HepG2 (cell line): ENCODE results near the gene TBC1D22A. TPM values are rescaled to one million over a fixed set of nuclear protein-coding genes. Genes with fewer than 3 reads are reported as not detected.
A peak's percentile ranks its signal among the peaks of the same experiment; 100 is the strongest.

Experiments used
- CCDC6 ChIP-seq: sonication (generic); formaldehyde crosslinking; IDR thresholded peaks from 2 replicates; pipeline ENCODE4 v1.8.1; 2022; ENCODE audit warnings: mild to moderate bottlenecking, missing genetic modification reagents, moderate library complexity
- HIVEP1 ChIP-seq: sonication (generic); formaldehyde crosslinking; IDR thresholded peaks from 2 replicates; pipeline ENCODE4 v1.4.0; 2020; ENCODE audit warnings: mild to moderate bottlenecking, missing genetic modification reagents
- KDM5B ChIP-seq: sonication (generic); formaldehyde crosslinking; IDR thresholded peaks from 2 replicates; pipeline ENCODE4 v1.4.0; 2020; ENCODE audit warnings: missing genetic modification reagents, mild to moderate bottlenecking, borderline replicate concordance
- MAF1 ChIP-seq: sonication (generic); formaldehyde crosslinking; IDR thresholded peaks from 2 replicates; pipeline ENCODE4 v1.5.0; 2020; ENCODE audit warnings: missing genetic modification reagents, borderline replicate concordance
- NFE2L2 ChIP-seq: fragments of 150-350 bp; IDR thresholded peaks from 2 replicates; pipeline ENCODE4 v1.6.1; 2014; ENCODE audit warnings: low read length
- NR2F2 ChIP-seq: IDR thresholded peaks from 2 replicates; pipeline ENCODE4 v1.6.1; 2012; ENCODE audit warnings: low read depth, inconsistent platforms, borderline replicate concordance
- RAD51 ChIP-seq: fragments of 450-650 bp; IDR thresholded peaks from 2 replicates; pipeline ENCODE4 v1.6.1; 2016; ENCODE audit warnings: borderline replicate concordance
- SSRP1 ChIP-seq: IDR thresholded peaks from 2 replicates; pipeline ENCODE4 v1.6.1; 2016; ENCODE audit warnings: control low read depth
- THYN1 ChIP-seq: sonication (generic); formaldehyde crosslinking; IDR thresholded peaks from 2 replicates; pipeline ENCODE4 v1.8.1; 2023; ENCODE audit warnings: low read depth, mild to moderate bottlenecking, moderate library complexity, missing genetic modification reagents, borderline replicate concordance
- TSC22D2 ChIP-seq: sonication (generic); formaldehyde crosslinking; IDR thresholded peaks from 2 replicates; pipeline ENCODE4 v1.5.1; 2020; ENCODE audit warnings: missing genetic modification reagents, mild to moderate bottlenecking, borderline replicate concordance
- XRCC5 ChIP-seq: fragments of 200-400 bp; formaldehyde crosslinking; optimal IDR thresholded peaks from 2 replicates; pipeline ENCODE3; 2017; ENCODE audit warnings: mild to moderate bottlenecking, low read length
- ZFY ChIP-seq: sonication (generic); formaldehyde crosslinking; IDR thresholded peaks from 2 replicates; pipeline ENCODE4 v1.4.0; 2020; ENCODE audit warnings: missing genetic modification reagents
- ZZZ3 ChIP-seq: sonication (generic); formaldehyde crosslinking; IDR thresholded peaks from 2 replicates; pipeline ENCODE4 v1.4.0; 2020; ENCODE audit warnings: missing genetic modification reagents, mild to moderate bottlenecking, borderline replicate concordance
- polyA plus RNA-seq, 8 experiments: library from polyadenylated mRNA; depleted of rRNA in 3 of 8; stranded (reverse) in 7 of 8; unstranded in 1 of 8; fragments of >200 nt; fragmentation: Illumina TruSeq in 4 of 8; extraction: Trizol in 4 of 8; gene quantifications; 2 replicates each; pipeline versions ENCODE4 v1.2.1 to v1.2.3, GENCODE V29; 2011 to 2016; ENCODE audit warnings: low read depth in 4 of 8, missing spikeins in 1 of 8, mixed read lengths in 1 of 8; ENCODE audit not compliant: insufficient read depth in 1 of 8
- total RNA-seq, 5 experiments: library from RNA; depleted of rRNA; stranded (reverse); fragments of >200 nt; fragmentation: Illumina TruSeq; extraction: Trizol; gene quantifications; 2 replicates each; pipeline ENCODE4 v1.2.3, GENCODE V29; 2016; ENCODE audit warnings: low read depth in 1 of 5
- TF ChIP-seq, protein P1 (sequence below): sonication (generic); formaldehyde crosslinking; IDR thresholded peaks from 2 replicates; pipeline ENCODE4 v1.4.0; 2020; ENCODE audit warnings: missing genetic modification reagents
- TF ChIP-seq, protein P2 (sequence below): sonication (generic); formaldehyde crosslinking; IDR thresholded peaks from 2 replicates; pipeline ENCODE4 v1.8.0; 2022; ENCODE audit warnings: low read depth, missing genetic modification reagents
- TF ChIP-seq, protein P3 (sequence below): sonication (generic); formaldehyde crosslinking; IDR thresholded peaks from 2 replicates; pipeline ENCODE4 v1.5.1; 2020; ENCODE audit warnings: mild to moderate bottlenecking, missing genetic modification reagents, borderline replicate concordance
- TF ChIP-seq, protein P4 (sequence below): sonication (generic); formaldehyde crosslinking; IDR thresholded peaks from 2 replicates; pipeline ENCODE4 v1.4.0; 2020; ENCODE audit warnings: mild to moderate bottlenecking, missing genetic modification reagents, borderline replicate concordance
- TF ChIP-seq, protein P5 (sequence below): IDR thresholded peaks from 2 replicates; pipeline ENCODE4 v1.6.1; 2016; ENCODE audit warnings: control low read depth

Gene TBC1D22A
- total and polyA plus RNA-seq, 2 of the 13 experiments (the other 11 are each of a cell fraction or from before 2014, with no cell fraction given), result 17.3 to 18.0 TPM

DNA sequence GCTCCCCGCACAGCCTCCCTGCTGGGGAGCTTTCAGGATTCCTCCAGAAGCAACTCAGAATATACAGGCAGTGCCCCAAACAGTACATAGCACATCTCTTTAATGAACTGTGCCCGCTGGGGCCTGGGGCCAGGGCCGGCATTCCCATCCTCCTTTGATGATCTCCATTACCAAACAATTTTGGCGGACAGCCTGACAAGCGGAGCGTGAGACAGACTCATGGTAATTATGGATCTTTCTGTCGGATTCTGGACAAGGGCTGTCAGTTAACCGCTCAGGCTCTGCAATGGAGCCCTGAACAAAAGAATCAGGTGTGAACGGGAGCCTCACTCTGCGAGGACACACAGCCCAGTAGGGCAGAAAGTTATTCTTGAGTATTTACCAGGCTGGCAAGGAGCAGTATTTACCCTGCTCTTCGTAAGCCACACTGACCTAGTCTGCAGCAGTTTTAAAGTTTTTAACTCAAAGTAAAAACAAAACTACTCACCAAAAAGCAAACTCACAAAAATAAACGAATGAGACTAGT lies 174.0 kb downstream of the TBC1D22A start (continued):
- TF ChIP-seq XRCC5, result no peak
- no peak for TF ChIP-seq CCDC6 (CRISPR knock-in tag)
- TF ChIP-seq TSC22D2 (CRISPR knock-in tag), result no peak
- no peak for TF ChIP-seq NFE2L2
- no peak for TF ChIP-seq SSRP1
- peak; percentile 43; the same call in 1 of the 2 replicates for TF ChIP-seq NR2F2
- TF ChIP-seq, protein P1, sequence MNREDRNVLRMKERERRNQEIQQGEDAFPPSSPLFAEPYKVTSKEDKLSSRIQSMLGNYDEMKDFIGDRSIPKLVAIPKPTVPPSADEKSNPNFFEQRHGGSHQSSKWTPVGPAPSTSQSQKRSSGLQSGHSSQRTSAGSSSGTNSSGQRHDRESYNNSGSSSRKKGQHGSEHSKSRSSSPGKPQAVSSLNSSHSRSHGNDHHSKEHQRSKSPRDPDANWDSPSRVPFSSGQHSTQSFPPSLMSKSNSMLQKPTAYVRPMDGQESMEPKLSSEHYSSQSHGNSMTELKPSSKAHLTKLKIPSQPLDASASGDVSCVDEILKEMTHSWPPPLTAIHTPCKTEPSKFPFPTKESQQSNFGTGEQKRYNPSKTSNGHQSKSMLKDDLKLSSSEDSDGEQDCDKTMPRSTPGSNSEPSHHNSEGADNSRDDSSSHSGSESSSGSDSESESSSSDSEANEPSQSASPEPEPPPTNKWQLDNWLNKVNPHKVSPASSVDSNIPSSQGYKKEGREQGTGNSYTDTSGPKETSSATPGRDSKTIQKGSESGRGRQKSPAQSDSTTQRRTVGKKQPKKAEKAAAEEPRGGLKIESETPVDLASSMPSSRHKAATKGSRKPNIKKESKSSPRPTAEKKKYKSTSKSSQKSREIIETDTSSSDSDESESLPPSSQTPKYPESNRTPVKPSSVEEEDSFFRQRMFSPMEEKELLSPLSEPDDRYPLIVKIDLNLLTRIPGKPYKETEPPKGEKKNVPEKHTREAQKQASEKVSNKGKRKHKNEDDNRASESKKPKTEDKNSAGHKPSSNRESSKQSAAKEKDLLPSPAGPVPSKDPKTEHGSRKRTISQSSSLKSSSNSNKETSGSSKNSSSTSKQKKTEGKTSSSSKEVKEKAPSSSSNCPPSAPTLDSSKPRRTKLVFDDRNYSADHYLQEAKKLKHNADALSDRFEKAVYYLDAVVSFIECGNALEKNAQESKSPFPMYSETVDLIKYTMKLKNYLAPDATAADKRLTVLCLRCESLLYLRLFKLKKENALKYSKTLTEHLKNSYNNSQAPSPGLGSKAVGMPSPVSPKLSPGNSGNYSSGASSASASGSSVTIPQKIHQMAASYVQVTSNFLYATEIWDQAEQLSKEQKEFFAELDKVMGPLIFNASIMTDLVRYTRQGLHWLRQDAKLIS, result no peak
- TF ChIP-seq THYN1 (CRISPR knock-in tag), result no peak
- TF ChIP-seq KDM5B (CRISPR knock-in tag), result no peak
- TF ChIP-seq, protein P2, sequence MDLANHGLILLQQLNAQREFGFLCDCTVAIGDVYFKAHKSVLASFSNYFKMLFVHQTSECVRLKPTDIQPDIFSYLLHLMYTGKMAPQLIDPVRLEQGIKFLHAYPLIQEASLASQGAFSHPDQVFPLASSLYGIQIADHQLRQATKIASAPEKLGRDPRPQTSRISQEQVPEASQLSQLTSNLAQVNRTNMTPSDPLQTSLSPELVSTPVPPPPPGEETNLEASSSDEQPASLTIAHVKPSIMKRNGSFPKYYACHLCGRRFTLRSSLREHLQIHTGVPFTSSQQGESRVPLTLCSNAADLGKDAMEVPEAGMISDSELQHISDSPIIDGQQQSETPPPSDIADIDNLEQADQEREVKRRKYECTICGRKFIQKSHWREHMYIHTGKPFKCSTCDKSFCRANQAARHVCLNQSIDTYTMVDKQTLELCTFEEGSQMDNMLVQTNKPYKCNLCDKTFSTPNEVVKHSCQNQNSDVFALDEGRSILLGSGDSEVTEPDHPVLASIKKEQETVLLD (CRISPR knock-in tag), result no peak
- TF ChIP-seq, protein P3, sequence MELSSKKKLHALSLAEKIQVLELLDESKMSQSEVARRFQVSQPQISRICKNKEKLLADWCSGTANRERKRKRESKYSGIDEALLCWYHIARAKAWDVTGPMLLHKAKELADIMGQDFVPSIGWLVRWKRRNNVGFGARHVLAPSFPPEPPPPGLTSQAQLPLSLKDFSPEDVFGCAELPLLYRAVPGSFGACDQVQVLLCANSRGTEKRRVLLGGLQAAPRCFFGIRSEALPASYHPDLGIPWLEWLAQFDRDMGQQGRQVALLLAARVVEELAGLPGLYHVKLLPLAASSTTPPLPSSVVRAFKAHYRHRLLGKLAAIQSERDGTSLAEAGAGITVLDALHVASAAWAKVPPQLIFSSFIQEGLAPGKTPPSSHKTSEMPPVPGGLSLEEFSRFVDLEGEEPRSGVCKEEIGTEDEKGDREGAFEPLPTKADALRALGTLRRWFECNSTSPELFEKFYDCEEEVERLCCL (CRISPR knock-in tag), result no peak
- TF ChIP-seq ZFY, result peak; percentile 44; the same call in 1 of the 2 replicates
- TF ChIP-seq MAF1 (CRISPR knock-in tag), result no peak
- TF ChIP-seq, protein P4, sequence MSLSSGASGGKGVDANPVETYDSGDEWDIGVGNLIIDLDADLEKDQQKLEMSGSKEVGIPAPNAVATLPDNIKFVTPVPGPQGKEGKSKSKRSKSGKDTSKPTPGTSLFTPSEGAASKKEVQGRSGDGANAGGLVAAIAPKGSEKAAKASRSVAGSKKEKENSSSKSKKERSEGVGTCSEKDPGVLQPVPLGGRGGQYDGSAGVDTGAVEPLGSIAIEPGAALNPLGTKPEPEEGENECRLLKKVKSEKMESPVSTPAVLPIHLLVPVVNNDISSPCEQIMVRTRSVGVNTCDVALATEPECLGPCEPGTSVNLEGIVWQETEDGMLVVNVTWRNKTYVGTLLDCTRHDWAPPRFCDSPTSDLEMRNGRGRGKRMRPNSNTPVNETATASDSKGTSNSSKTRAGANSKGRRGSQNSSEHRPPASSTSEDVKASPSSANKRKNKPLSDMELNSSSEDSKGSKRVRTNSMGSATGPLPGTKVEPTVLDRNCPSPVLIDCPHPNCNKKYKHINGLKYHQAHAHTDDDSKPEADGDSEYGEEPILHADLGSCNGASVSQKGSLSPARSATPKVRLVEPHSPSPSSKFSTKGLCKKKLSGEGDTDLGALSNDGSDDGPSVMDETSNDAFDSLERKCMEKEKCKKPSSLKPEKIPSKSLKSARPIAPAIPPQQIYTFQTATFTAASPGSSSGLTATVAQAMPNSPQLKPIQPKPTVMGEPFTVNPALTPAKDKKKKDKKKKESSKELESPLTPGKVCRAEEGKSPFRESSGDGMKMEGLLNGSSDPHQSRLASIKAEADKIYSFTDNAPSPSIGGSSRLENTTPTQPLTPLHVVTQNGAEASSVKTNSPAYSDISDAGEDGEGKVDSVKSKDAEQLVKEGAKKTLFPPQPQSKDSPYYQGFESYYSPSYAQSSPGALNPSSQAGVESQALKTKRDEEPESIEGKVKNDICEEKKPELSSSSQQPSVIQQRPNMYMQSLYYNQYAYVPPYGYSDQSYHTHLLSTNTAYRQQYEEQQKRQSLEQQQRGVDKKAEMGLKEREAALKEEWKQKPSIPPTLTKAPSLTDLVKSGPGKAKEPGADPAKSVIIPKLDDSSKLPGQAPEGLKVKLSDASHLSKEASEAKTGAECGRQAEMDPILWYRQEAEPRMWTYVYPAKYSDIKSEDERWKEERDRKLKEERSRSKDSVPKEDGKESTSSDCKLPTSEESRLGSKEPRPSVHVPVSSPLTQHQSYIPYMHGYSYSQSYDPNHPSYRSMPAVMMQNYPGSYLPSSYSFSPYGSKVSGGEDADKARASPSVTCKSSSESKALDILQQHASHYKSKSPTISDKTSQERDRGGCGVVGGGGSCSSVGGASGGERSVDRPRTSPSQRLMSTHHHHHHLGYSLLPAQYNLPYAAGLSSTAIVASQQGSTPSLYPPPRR (CRISPR knock-in tag), result no peak
- no peak for TF ChIP-seq ZZZ3 (CRISPR knock-in tag)
- no peak for TF ChIP-seq HIVEP1
- TF ChIP-seq RAD51, result no peak
- TF ChIP-seq, protein P5, sequence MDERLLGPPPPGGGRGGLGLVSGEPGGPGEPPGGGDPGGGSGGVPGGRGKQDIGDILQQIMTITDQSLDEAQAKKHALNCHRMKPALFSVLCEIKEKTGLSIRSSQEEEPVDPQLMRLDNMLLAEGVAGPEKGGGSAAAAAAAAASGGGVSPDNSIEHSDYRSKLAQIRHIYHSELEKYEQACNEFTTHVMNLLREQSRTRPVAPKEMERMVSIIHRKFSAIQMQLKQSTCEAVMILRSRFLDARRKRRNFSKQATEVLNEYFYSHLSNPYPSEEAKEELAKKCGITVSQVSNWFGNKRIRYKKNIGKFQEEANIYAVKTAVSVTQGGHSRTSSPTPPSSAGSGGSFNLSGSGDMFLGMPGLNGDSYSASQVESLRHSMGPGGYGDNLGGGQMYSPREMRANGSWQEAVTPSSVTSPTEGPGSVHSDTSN (CRISPR knock-in tag), result no peak
